Loucy (cell line): ENCODE measurements around the gene NSL1.

ENCODE experiments used
- EZH2phosphoT487 ChIP-seq: fragments of 200-600 bp; IDR thresholded peaks from 2 replicates; pipeline ENCODE4 v1.6.1; 2018; ENCODE audit warnings: antibody characterized with exemption, mild to moderate bottlenecking, moderate library complexity, borderline replicate concordance
- TF ChIP-seq, protein P1 (sequence below): fragments of 200-600 bp; sonication (generic); conservative IDR thresholded peaks from 2 replicates; pipeline ENCODE4 v1.5.1; 2014; ENCODE audit warnings: mild to moderate bottlenecking, antibody characterized with exemption, low read length

DNA sequence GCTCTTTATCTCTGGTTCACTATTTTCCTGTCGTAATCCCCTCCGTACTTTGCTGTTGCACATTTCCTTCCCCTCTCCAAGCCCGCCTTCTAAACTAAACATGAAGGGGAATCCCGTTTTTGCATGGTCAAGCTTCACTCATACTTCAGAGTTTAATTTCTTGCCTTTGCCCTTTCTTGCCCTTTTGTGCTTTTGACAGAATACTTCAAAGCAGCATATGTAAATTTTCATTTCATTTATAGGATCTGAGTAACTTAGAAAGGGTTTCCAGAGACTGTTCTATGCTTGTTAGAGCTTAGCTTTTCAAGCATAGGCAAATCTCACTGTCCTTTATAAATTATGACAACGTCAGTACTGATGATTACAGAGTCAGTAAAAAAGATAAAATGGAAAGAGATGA, 28.1 kb upstream of the NSL1 start:
- TF ChIP-seq, protein P1, sequence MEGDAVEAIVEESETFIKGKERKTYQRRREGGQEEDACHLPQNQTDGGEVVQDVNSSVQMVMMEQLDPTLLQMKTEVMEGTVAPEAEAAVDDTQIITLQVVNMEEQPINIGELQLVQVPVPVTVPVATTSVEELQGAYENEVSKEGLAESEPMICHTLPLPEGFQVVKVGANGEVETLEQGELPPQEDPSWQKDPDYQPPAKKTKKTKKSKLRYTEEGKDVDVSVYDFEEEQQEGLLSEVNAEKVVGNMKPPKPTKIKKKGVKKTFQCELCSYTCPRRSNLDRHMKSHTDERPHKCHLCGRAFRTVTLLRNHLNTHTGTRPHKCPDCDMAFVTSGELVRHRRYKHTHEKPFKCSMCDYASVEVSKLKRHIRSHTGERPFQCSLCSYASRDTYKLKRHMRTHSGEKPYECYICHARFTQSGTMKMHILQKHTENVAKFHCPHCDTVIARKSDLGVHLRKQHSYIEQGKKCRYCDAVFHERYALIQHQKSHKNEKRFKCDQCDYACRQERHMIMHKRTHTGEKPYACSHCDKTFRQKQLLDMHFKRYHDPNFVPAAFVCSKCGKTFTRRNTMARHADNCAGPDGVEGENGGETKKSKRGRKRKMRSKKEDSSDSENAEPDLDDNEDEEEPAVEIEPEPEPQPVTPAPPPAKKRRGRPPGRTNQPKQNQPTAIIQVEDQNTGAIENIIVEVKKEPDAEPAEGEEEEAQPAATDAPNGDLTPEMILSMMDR = no peak
- TF ChIP-seq EZH2phosphoT487 = no peak
